GM23338 (cell line): ENCODE data around the gene LDB3.

Source experiments
- EZH2 ChIP-seq: fragments of 200-600 bp; sonication (generic); IDR thresholded peaks from one replicate; pipeline ENCODE4 v1.8.0; 2017; ENCODE audit warnings: antibody characterized with exemption, mild to moderate bottlenecking, low read depth; ENCODE audit not compliant: unreplicated experiment
- EZH2phosphoT487 ChIP-seq: fragments of 200-600 bp; sonication (generic); IDR thresholded peaks from one replicate; pipeline ENCODE4 v1.8.1; 2018; ENCODE audit warnings: antibody characterized with exemption; ENCODE audit not compliant: unreplicated experiment
- JUNB ChIP-seq: IDR thresholded peaks from one replicate; pipeline ENCODE4 v1.6.1; 2016; ENCODE audit warnings: antibody characterized with exemption; ENCODE audit not compliant: unreplicated experiment
- POLR2AphosphoS5 ChIP-seq: IDR thresholded peaks from 2 replicates; pipeline ENCODE4 v1.6.1; 2016; ENCODE audit warnings: antibody characterized with exemption, low read depth
- TF ChIP-seq, protein P1 (sequence below), 2 experiments: fragments of 200-600 bp in 1 of 2; sonication (generic) in 1 of 2; conservative IDR thresholded peaks; 2 replicates each; pipeline versions ENCODE4 v1.5.1 to v1.6.1; 2016 to 2017; ENCODE audit warnings: antibody characterized with exemption in 2 of 2, low read depth in 2 of 2, mild to moderate bottlenecking in 2 of 2, moderate library complexity in 1 of 2

DNA sequence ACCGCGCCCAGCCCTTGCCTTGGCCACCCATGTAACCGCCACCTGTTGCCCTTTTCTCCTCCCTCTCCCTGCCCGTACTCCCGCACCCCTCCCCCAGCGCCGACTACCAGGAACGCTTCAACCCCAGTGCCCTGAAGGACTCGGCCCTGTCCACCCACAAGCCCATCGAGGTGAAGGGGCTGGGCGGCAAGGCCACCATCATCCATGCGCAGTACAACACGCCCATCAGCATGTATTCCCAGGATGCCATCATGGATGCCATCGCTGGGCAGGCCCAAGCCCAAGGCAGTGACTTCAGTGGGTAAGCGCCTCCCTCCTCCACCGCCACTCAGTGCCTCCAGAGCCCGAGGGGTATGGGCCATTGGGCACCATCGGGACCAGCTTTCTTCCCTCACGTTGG is 18.7 kb downstream of the LDB3 start:
- TF ChIP-seq, protein P1, sequence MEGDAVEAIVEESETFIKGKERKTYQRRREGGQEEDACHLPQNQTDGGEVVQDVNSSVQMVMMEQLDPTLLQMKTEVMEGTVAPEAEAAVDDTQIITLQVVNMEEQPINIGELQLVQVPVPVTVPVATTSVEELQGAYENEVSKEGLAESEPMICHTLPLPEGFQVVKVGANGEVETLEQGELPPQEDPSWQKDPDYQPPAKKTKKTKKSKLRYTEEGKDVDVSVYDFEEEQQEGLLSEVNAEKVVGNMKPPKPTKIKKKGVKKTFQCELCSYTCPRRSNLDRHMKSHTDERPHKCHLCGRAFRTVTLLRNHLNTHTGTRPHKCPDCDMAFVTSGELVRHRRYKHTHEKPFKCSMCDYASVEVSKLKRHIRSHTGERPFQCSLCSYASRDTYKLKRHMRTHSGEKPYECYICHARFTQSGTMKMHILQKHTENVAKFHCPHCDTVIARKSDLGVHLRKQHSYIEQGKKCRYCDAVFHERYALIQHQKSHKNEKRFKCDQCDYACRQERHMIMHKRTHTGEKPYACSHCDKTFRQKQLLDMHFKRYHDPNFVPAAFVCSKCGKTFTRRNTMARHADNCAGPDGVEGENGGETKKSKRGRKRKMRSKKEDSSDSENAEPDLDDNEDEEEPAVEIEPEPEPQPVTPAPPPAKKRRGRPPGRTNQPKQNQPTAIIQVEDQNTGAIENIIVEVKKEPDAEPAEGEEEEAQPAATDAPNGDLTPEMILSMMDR (conservative IDR thresholded peaks at IDR 0.05; ENCODE audit: low read depth in 2 of 2) = no peak
- TF ChIP-seq JUNB (no peak), EZH2 (no peak), EZH2phosphoT487 (no peak), POLR2AphosphoS5 (no peak)
